Left ventricle myocardium inferior (tissue), 1 donor: ENCODE measurements around the gene CACNA2D1. TPM values are rescaled to one million over a fixed set of nuclear protein-coding genes. Genes with fewer than 3 reads are reported as not detected.

Experiments
- DNase-seq: peaks from one replicate; pipeline ENCODE4 v3.0.0-alpha.2; 2020
- H3K27ac ChIP-seq: fragments of 200-600 bp; replicated peaks from 2 replicates; pipeline ENCODE4 v1.8.0; 2021
- H3K27me3 ChIP-seq: fragments of 200-600 bp; 2 replicates; pipeline ENCODE4 v1.8.0; 2021; ENCODE audit warnings: low read depth
- H3K36me3 ChIP-seq: fragments of 200-600 bp; 2 replicates; pipeline ENCODE4 v1.8.0; 2021
- H3K4me1 ChIP-seq: fragments of 200-600 bp; 2 replicates; pipeline ENCODE4 v1.8.0; 2021
- H3K4me3 ChIP-seq: fragments of 200-600 bp; 2 replicates; pipeline ENCODE4 v1.8.0; 2021; ENCODE audit warnings: mild to moderate bottlenecking, moderate library complexity
- H3K9me3 ChIP-seq: fragments of 200-600 bp; replicated peaks from 2 replicates; pipeline ENCODE4 v1.8.0; 2021
- intact Hi-C: fragments of 100-400 bp; cut with micrococcal nuclease; formaldehyde crosslinking; loops from one replicate; pipeline ENCODE4 v1.11.0; 2022
- total RNA-seq: library from RNA; stranded (reverse); fragmentation: NEBNext Ultra II Directional; extraction: Animal tissue kit (Norgen Biotek cat#: 25700); gene quantifications from one replicate; pipeline ENCODE4 v1.2.1, GENCODE V29; 2021
- TF ChIP-seq, protein P1 (sequence below): fragments of 200-600 bp; IDR thresholded peaks from 2 replicates; pipeline ENCODE4 v1.8.0; 2021; ENCODE audit warnings: antibody characterized with exemption, mild to moderate bottlenecking, borderline replicate concordance
- donor health status: DM: no; HTN: yes; CAD: no; lungs with severe emphysema.

CACNA2D1 gene
- total RNA-seq, 1 donor from 2014 or later: 64.6 TPM

DNA sequence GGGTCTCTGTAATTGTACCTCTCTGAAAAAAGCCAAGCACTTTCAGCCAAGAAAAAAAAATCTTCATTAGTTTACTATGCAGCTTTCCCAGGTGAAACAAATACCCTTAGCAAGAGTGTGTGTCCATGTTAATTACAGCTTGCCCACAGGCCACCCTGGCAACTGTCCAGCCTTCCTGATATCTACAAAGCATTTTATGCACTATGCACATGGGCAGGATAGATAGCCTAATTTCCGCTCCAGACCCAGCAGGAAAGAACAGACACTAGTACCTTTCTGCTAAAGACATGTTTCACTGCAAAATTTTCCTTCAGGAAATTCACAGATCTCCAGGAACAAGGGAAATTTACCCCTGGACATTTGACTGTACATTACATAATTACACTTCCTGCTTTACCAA is 24.4 kb downstream of the CACNA2D1 start:
- Histone ChIP-seq H3K9me3 (peaks cover 6% of the 10 kb centered on the region), H3K27ac (no peak overlapping the region), H3K36me3 (no peaks in the 10 kb centered on the region), H3K4me3 (no peak overlapping the region), H3K4me1 (peaks cover 47% of the 10 kb centered on the region), H3K27me3 (no peaks in the 10 kb centered on the region)
- intact Hi-C loops: no loop called here
- TF ChIP-seq, protein P1, sequence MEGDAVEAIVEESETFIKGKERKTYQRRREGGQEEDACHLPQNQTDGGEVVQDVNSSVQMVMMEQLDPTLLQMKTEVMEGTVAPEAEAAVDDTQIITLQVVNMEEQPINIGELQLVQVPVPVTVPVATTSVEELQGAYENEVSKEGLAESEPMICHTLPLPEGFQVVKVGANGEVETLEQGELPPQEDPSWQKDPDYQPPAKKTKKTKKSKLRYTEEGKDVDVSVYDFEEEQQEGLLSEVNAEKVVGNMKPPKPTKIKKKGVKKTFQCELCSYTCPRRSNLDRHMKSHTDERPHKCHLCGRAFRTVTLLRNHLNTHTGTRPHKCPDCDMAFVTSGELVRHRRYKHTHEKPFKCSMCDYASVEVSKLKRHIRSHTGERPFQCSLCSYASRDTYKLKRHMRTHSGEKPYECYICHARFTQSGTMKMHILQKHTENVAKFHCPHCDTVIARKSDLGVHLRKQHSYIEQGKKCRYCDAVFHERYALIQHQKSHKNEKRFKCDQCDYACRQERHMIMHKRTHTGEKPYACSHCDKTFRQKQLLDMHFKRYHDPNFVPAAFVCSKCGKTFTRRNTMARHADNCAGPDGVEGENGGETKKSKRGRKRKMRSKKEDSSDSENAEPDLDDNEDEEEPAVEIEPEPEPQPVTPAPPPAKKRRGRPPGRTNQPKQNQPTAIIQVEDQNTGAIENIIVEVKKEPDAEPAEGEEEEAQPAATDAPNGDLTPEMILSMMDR: no peak
- DNase-seq: peak; percentile 60

DNA sequence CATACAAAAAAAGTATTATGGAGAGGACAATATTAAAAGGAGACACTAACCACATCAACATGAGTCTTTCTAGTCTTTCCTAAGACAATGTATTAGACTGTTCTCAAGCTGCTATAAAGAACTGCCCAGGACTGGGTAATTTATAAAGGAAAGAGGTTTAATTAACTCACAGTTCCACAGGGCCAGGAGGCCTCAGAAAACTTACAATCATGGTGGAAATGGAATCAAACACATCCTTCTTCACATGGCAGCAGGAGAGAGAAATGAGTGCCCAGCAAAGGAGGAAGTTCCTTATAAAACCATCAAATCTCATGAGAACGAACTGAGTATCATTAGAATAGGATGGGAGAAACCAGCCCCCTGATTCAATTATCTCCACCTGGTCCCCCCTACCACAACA is 25.7 kb downstream of the CACNA2D1 start:
- TF ChIP-seq, protein P1: no peak
- Histone ChIP-seq H3K27ac (no peak overlapping the region), H3K27me3 (no peaks in the 10 kb centered on the region)

DNA sequence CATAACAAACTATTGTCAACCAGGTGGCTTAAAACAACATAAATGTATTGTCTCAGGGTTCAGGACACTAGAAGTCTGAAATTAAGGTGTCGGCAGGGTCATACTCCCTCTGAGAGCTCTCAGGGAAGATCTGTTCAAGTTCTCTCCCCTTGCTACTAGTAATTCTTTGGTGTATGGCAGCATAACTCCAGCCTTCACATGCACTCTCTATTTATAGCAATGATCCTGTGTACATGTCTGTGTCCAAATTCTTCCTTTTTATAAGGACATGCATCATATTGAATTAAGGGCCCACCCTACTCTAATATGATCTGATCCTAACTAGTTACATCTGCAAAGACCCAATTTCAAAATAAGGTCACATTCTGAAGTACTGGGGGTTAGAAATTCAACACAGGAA is 27.2 kb downstream of the CACNA2D1 start:
- intact Hi-C loops: no loop called here

More for the DNA sequence above, 25.7 kb downstream of the CACNA2D1 start:
- DNase-seq: no peak
- intact Hi-C loops: no loop called here
- no peak overlapping the region for H3K4me3 ChIP-seq
- H3K9me3 ChIP-seq: peaks cover 6% of the 10 kb centered on the region
- H3K4me1 ChIP-seq: peaks cover 56% of the 10 kb centered on the region
- H3K36me3 ChIP-seq: no peaks in the 10 kb centered on the region

DNA sequence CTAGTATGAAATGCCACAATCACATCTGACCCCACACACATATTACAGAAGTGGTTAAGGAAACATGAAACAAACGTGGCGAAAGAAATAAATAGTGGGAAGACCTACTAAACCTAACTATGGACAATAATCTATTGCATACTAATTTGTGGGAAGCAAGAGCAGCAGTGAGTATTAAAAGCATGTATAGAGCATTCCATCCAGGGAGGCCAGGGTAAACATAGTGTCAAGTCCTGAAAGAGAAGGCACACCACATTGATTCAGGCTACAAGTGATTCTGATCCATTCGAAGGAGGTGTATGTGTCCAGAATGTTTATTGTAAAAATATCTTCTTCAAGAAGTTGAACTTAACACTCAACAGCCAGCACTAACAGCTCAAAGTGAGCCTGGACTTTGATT is 29.2 kb downstream of the CACNA2D1 start:
- TF ChIP-seq, protein P1: no peak
- no peak for DNase-seq
- Histone ChIP-seq H3K36me3 (no peaks in the 10 kb centered on the region), H3K27me3 (no peaks in the 10 kb centered on the region), H3K4me3 (no peak overlapping the region), H3K9me3 (peaks cover 6% of the 10 kb centered on the region), H3K4me1 (peaks cover 63% of the 10 kb centered on the region), H3K27ac (no peak overlapping the region)
- intact Hi-C loops: no loop called here

More for the DNA sequence above, 27.2 kb downstream of the CACNA2D1 start:
- H3K27me3 ChIP-seq: no peaks in the 10 kb centered on the region
- H3K27ac ChIP-seq: peak overlapping the region; percentile 33
- peaks cover 6% of the 10 kb centered on the region for H3K9me3 ChIP-seq
- H3K36me3 ChIP-seq: no peaks in the 10 kb centered on the region
- no peak for DNase-seq
- no peak overlapping the region for H3K4me3 ChIP-seq
- H3K4me1 ChIP-seq: peaks cover 70% of the 10 kb centered on the region
- TF ChIP-seq, protein P1: no peak

DNA sequence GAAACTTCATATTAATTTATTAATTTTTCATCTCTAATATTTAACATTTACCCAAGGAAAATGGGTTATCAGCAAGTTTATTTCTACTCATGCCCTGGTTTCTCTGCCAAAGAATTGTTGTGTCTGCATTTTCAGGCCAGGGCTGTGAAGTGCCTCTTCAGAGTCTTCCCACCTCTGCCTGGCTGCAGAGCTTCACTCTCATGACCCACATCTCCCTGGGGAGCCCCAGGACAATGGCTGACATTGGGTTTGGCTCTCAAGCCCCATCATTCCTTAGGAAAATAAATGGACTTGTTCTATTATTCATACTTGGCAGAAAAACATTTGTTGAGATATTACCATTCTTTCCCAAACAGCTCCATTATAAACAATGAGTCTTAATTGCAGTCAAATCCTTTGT is 30.3 kb downstream of the CACNA2D1 start:
- Histone ChIP-seq H3K4me3 (no peak overlapping the region), H3K9me3 (peaks cover 6% of the 10 kb centered on the region), H3K4me1 (peaks cover 69% of the 10 kb centered on the region), H3K36me3 (no peaks in the 10 kb centered on the region), H3K27ac (no peak overlapping the region), H3K27me3 (no peaks in the 10 kb centered on the region)
- intact Hi-C loops: no loop called here
- TF ChIP-seq, protein P1: no peak
- DNase-seq: peak; percentile 22

DNA sequence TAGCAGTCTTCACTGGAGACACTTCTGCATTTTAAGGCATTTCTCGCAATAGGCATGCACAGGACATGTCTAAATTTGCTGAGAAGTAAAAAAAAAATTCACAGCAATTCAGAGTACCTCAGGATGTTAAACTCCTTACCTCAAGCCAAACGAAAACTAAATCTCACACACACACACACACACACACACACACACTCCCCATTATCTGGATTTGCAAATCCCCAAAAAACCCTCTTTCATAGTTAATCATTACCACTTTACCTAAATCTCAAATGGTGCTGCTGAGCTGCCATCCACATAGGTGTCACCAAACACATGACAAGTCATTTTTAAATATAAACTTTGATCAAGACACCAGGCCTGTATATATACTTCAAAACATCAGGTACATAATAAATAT is 31.8 kb downstream of the CACNA2D1 start:
- no peaks in the 10 kb centered on the region for H3K36me3 ChIP-seq
- DNase-seq: no peak
- H3K27ac ChIP-seq: peak overlapping the region; percentile 80
- H3K9me3 ChIP-seq: no peaks in the 10 kb centered on the region
- no peaks in the 10 kb centered on the region for H3K27me3 ChIP-seq
- intact Hi-C loops: no loop called here
- H3K4me1 ChIP-seq: peaks cover 67% of the 10 kb centered on the region
- TF ChIP-seq, protein P1: no peak
- H3K4me3 ChIP-seq: no peak overlapping the region
